OCI-LY7 (cell line): ENCODE measurements around the gene KIAA1958. TPM values are rescaled to one million over a fixed set of nuclear protein-coding genes. Genes with fewer than 3 reads are reported as not detected.
"Not testable (repeated sequence)": the region's sequence is repeated elsewhere in the genome, so short reads cannot be mapped to it uniquely, and the experiment has no call there.

ENCODE experiments used
- BruUV-seq: library from RNA; stranded (reverse); fragments of 400-500 nt; replicated peaks from 2 replicates; lab custom pipeline; 2021; lab: Mats Ljungman, UMichigan
- CTCF ChIA-PET: fragments of 300-600 bp; sonication (Branson Sonifier 250); formaldehyde crosslinking; loops from one replicate; lab custom pipeline; 2022; ENCODE audit warnings: antibody characterized with exemption; ENCODE audit not compliant: unreplicated experiment; lab: Charles Lee
- POLR2A ChIA-PET: fragments of 300-600 bp; sonication (Branson Sonifier 250); formaldehyde crosslinking; loops from one replicate; lab custom pipeline; 2022; ENCODE audit warnings: antibody characterized with exemption; lab: Charles Lee
- DNase-seq: peaks from one replicate; pipeline ENCODE4 v3.0.0-alpha.2; 2015; ENCODE audit warnings: low spot score
- H2AFZ ChIP-seq: fragments of 200-600 bp; sonication (generic), shearing (Covaris generic); 2 replicates; pipeline ENCODE4 v1.6.1; 2014; ENCODE audit warnings: mild to moderate bottlenecking, antibody characterized with exemption, low read length, moderate library complexity
- H3K27ac ChIP-seq: fragments of 200-600 bp; sonication (generic); 2 replicates; pipeline ENCODE4 v1.5.1; 2014; ENCODE audit warnings: mixed run types, low read depth, mild to moderate bottlenecking, moderate library complexity, low read length, inconsistent platforms; ENCODE audit not compliant: poor library complexity, severe bottlenecking
- H3K36me3 ChIP-seq: fragments of 200-600 bp; sonication (generic); 2 replicates; pipeline ENCODE4 v1.6.1; 2014; ENCODE audit warnings: mild to moderate bottlenecking, antibody characterized with exemption, low read length, moderate library complexity, mixed read lengths; ENCODE audit not compliant: insufficient read depth
- H3K4me1 ChIP-seq: fragments of 200-600 bp; sonication (generic); 2 replicates; pipeline ENCODE4 v1.5.1; 2014; ENCODE audit warnings: mild to moderate bottlenecking, low read length; ENCODE audit not compliant: insufficient read depth, poor library complexity, severe bottlenecking
- H3K4me2 ChIP-seq: fragments of 200-600 bp; sonication (generic); 2 replicates; pipeline ENCODE4 v1.6.1; 2014; ENCODE audit warnings: mild to moderate bottlenecking, low read length
- H3K4me3 ChIP-seq: fragments of 200-600 bp; sonication (generic); 2 replicates; pipeline ENCODE4 v1.5.1; 2014; ENCODE audit warnings: mild to moderate bottlenecking, low read depth, low read length; ENCODE audit not compliant: poor library complexity, severe bottlenecking
- H3K79me2 ChIP-seq: fragments of 200-600 bp; sonication (generic); 2 replicates; pipeline ENCODE4 v1.6.1; 2016; ENCODE audit warnings: low read depth, mild to moderate bottlenecking, low read length, moderate library complexity, mixed read lengths; ENCODE audit not compliant: insufficient read depth
- H3K9me2 ChIP-seq: fragments of 200-600 bp; sonication (generic); 2 replicates; pipeline ENCODE4 v1.6.1; 2016; ENCODE audit warnings: mild to moderate bottlenecking, low read length, mixed read lengths; ENCODE audit not compliant: insufficient read depth
- H3K9me3 ChIP-seq: fragments of 200-600 bp; sonication (generic); 2 replicates; pipeline ENCODE4 v1.6.1; 2014; ENCODE audit warnings: mild to moderate bottlenecking, mixed run types, low read length, mixed read lengths
- H4K20me1 ChIP-seq: fragments of 200-600 bp; sonication (generic); 2 replicates; pipeline ENCODE4 v1.6.1; 2014; ENCODE audit warnings: mild to moderate bottlenecking, antibody characterized with exemption, low read length, moderate library complexity, mixed read lengths; ENCODE audit not compliant: insufficient read depth
- EZH2phosphoT487 ChIP-seq: fragments of 200-600 bp; sonication (generic); IDR thresholded peaks from 2 replicates; pipeline ENCODE4 v1.6.1; 2018; ENCODE audit warnings: low read depth, borderline replicate concordance, mild to moderate bottlenecking, mixed run types, antibody characterized with exemption, low read length, moderate library complexity, mixed read lengths
- intact Hi-C: fragments of 100-400 bp; cut with micrococcal nuclease; formaldehyde crosslinking; loops from one replicate; pipeline ENCODE4 v1.10.0; 2022; ENCODE audit not compliant: unreplicated experiment
- total RNA-seq, 2 experiments: library from RNA; depleted of rRNA in 1 of 2; stranded (reverse); fragments of >200 nt in 1 of 2; shearing (Covaris generic) in 1 of 2; gene quantifications; 2 replicates each; pipeline ENCODE4 v1.2.3, GENCODE V29; 2014 to 2022
- TF ChIP-seq, protein P1 (sequence below): fragments of 200-600 bp; sonication (generic); conservative IDR thresholded peaks from 2 replicates; pipeline ENCODE4 v1.5.1; 2014; ENCODE audit warnings: mild to moderate bottlenecking, antibody characterized with exemption, low read length, moderate library complexity, mixed read lengths

KIAA1958 gene
- total RNA-seq, 2 experiments from 2014 or later = 15.4 to 19.8 TPM

- no TSS peak for BruUV-seq
- H4K20me1 ChIP-seq = peaks cover 19% of the 10 kb centered on the region
- no peaks in the 10 kb centered on the region for H3K36me3 ChIP-seq
- DNase-seq = no peak
- POLR2A ChIA-PET = interaction anchor here (0.7 to 0.8 kb wide), 3 partner anchors 11 to 101 kb away, joined by 3 to 5 read pairs (median 3); no protein-coding TSS in a partner anchor
- TF ChIP-seq, protein P1, sequence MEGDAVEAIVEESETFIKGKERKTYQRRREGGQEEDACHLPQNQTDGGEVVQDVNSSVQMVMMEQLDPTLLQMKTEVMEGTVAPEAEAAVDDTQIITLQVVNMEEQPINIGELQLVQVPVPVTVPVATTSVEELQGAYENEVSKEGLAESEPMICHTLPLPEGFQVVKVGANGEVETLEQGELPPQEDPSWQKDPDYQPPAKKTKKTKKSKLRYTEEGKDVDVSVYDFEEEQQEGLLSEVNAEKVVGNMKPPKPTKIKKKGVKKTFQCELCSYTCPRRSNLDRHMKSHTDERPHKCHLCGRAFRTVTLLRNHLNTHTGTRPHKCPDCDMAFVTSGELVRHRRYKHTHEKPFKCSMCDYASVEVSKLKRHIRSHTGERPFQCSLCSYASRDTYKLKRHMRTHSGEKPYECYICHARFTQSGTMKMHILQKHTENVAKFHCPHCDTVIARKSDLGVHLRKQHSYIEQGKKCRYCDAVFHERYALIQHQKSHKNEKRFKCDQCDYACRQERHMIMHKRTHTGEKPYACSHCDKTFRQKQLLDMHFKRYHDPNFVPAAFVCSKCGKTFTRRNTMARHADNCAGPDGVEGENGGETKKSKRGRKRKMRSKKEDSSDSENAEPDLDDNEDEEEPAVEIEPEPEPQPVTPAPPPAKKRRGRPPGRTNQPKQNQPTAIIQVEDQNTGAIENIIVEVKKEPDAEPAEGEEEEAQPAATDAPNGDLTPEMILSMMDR = no peak
- no peak for TF ChIP-seq EZH2phosphoT487
- H3K4me1 ChIP-seq = no peaks in the 10 kb centered on the region
- intact Hi-C loops = no loop called here
- H3K9me3 ChIP-seq = no peaks in the 10 kb centered on the region
- H2AFZ ChIP-seq = no peak overlapping the region
- no peak overlapping the region for H3K27ac ChIP-seq
- CTCF ChIA-PET = no interaction called here
- H3K4me3 ChIP-seq = no peak overlapping the region
- no peaks in the 10 kb centered on the region for H3K9me2 ChIP-seq
- peaks cover 19% of the 10 kb centered on the region; the same call in 1 of the 2 replicates for H3K79me2 ChIP-seq
- no peak overlapping the region for H3K4me2 ChIP-seq
These were observed 21.8 kb downstream of the KIAA1958 start for GRCh38 chr9:112508377-112508776.

GRCh38 chr9:112512377-112512776 is 25.8 kb downstream of the KIAA1958 start:
- H3K36me3 ChIP-seq, intact Hi-C loops, H2AFZ ChIP-seq, DNase-seq, H3K4me3 ChIP-seq, H3K27ac ChIP-seq, CTCF ChIA-PET, H3K4me2 ChIP-seq, BruUV-seq, H3K9me2 ChIP-seq, H3K4me1 ChIP-seq, H3K9me3 ChIP-seq: not testable (repeated sequence)
- Histone ChIP-seq H3K79me2 (peaks cover 19% of the 10 kb centered on the region; the same call in 1 of the 2 replicates), H4K20me1 (peaks cover 19% of the 10 kb centered on the region)
- POLR2A ChIA-PET = interaction anchor here (0.7 kb wide), 1 partner anchor 110 kb away, joined by 3 read pairs; no protein-coding TSS in a partner anchor

- BruUV-seq = no TSS peak
- intact Hi-C loops = no loop called here
- POLR2A ChIA-PET = interaction anchor here (0.7 kb wide), 1 partner anchor 15 kb away, joined by 3 read pairs; no protein-coding TSS in a partner anchor
- H3K36me3 ChIP-seq = no peaks in the 10 kb centered on the region
- no peak overlapping the region for H2AFZ ChIP-seq
- no peaks in the 10 kb centered on the region for H4K20me1 ChIP-seq
- H3K4me3 ChIP-seq = no peak overlapping the region
- H3K4me2 ChIP-seq = no peak overlapping the region
- no peak for DNase-seq
- no peaks in the 10 kb centered on the region for H3K9me2 ChIP-seq
- peaks cover 2% of the 10 kb centered on the region; the same call in 1 of the 2 replicates for H3K79me2 ChIP-seq
- no peaks in the 10 kb centered on the region for H3K9me3 ChIP-seq
- CTCF ChIA-PET = no interaction called here
- no peak overlapping the region for H3K27ac ChIP-seq
- no peak for TF ChIP-seq EZH2phosphoT487
- TF ChIP-seq, protein P1 = no peak
- H3K4me1 ChIP-seq = no peaks in the 10 kb centered on the region
These were observed 30.1 kb downstream of the KIAA1958 start for GRCh38 chr9:112516769-112517168.
